ENCODE measurements around the gene C5orf46. TPM values are rescaled to one million over a fixed set of nuclear protein-coding genes. Genes with fewer than 3 reads are reported as not detected.
"Not testable (repeated sequence)": the region's sequence is repeated elsewhere in the genome, so short reads cannot be mapped to it uniquely, and the experiment has no call there.

C5orf46 gene
- polyA plus RNA-seq, 4 donors = not detected

GRCh38 chr5:147898875-147899401 lies 7.4 kb downstream of the C5orf46 start:
- DNase-seq (ENCODE audit: low read depth in 4 of 4, low spot score in 3 of 4) = no peak

DNA sequence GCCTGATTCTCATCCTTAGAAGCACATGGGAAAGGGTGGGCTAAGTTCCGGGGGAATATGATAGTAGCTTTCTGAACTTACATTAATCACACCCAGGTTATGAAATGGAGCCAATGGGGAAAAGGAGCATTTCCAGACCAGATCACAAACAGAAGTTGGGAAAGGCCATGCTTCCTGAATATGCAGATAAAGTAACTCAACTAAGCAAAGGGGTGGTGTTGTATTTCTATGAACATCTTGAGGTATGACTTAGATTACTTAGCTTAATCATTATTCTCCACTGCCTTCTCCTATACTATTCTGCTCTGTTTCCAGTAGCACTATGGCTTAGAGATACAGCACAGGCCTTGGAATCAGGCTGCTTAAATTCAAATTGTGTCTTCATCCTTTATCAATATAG lies 10.5 kb downstream of the C5orf46 start:
- DNase-seq (ENCODE audit: low read depth in 4 of 4, low spot score in 3 of 4) = no peak

DNA sequence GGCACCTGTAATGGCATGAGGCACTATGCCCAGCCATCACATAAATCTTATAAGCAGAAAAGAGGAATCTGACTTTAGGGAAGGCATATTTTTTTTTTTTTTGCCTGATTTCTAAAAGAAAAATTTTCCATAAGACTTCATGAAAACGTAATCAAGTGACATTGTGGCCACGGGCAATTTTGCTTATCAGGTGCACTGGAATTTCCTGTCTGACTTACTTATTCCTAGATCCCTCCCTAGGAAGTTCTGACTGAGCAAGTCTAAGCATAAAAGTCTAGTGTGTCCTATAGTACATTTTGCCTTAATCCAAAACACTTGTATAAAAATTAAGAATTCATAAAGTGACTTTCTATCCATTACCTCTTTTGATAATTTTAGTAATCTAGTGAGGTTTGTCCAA lies 12.5 kb downstream of the C5orf46 start:
- DNase-seq (ENCODE audit: low read depth in 4 of 4, low spot score in 3 of 4) = no peak

DNA sequence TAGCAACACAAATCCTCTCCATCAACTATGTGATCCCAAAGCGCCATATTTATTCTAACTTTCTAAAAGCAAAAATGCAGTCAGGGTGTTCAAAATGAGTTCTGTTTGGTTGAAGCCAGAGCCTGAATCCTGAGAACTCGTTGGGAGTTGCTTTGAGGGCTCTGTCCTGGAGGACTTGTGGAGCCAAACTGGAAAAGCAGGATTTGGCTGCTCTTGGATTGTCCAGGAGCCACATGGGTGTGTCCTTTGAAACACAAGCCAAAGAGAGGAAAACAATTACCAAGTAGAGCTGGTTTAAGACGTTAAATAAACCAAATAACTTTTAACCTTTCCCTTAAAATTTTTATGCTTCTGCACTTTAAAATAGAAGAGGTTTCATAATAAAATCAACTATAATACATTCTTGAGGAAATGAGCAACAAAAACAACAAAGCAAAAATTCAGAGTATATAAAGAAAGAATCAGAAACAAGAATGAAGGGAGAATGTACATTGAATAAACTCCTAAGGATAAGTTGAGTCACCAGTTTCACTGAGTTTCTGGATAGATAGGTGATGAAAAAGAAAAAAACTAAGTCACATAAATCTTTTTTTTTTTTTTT lies 13.5 kb downstream of the C5orf46 start:
- no peak for DNase-seq (ENCODE audit: low read depth in 4 of 4, low spot score in 3 of 4)

- no peak for DNase-seq (ENCODE audit: low read depth in 4 of 4, low spot score in 3 of 4)
Observed at GRCh38 chr5:147887930-147888329, 18.4 kb downstream of the C5orf46 start.

- DNase-seq (ENCODE audit: low read depth in 4 of 4, low spot score in 3 of 4) = no peak
Observed at GRCh38 chr5:147887026-147887627, 19.2 kb downstream of the C5orf46 start.

- no peak for DNase-seq (ENCODE audit: low read depth in 4 of 4, low spot score in 3 of 4)
Observed at GRCh38 chr5:147882586-147883313, 23.6 kb downstream of the C5orf46 start.

DNA sequence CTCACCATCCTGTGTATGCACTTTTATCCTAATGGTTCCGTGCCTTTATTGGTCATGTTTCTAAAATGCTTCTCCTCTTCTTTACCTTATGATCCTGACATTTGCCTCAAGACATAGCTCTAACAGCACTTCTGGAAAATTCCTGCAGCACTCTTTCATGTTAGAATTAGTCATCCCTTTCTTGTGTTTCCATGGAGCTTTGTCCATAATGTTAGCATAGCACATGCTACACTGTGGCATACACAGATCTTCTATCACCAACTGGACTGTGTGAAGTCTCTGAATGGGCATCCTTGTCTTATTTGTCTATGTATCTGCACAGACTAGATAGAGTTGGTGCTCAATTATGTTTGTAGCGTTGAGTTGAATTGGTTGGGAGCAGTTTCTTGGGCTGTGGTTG lies 25.9 kb downstream of the C5orf46 start:
- DNase-seq (ENCODE audit: low read depth in 4 of 4, low spot score in 3 of 4) = no peak

DNA sequence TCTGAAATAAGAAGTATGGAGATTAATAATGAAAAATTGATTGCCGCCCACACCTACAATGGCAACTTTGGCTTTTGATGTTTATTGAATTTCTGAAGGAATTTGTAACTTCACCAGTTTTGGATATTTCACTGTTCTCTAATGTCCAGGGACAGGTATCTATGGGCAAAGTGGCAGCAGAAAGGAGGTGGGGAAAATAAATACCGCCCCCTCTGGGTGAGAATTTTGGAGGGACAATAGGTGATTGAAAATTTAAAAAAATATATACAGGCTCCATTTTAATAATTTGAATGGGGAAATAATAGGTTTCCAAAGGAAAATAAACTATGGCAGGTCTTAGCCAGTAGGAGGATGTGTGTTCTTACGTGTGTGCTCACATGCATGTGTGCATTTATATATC lies 26.6 kb downstream of the C5orf46 start:
- no peak for DNase-seq (ENCODE audit: low read depth in 4 of 4, low spot score in 3 of 4)

GRCh38 chr5:147878066-147878759 lies 28.1 kb downstream of the C5orf46 start, which contains the start of gene SCGB3A2:
SCGB3A2 (plus strand) TSS chr5:147878711; CDS start chr5:147878804, 93 bp downstream.
- no peak for DNase-seq (ENCODE audit: low read depth in 4 of 4, low spot score in 3 of 4)

GRCh38 chr5:147876626-147877025 lies 29.7 kb downstream of the C5orf46 start:
- DNase-seq (ENCODE audit: low read depth in 4 of 4, low spot score in 3 of 4) = no peak

DNA sequence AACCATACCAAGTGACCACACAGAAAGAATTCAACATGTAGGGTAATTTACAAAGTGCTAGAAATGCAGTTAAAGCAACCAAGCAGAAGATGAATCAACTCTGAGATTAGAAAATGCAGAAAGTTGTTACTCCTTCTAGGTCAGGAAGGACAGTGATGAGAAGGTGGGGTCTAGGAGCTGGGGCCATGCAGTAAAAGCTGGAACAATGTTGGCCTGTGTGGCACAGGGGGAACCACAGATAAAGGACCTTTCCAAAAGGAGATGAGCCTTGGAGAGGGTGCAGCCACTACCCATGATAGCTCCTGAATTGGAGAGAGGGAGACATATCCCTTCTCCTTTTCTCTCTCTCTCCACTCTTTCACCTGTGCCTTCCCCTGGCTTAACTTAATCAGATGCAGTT lies 30.2 kb downstream of the C5orf46 start:
- DNase-seq (ENCODE audit: low read depth in 4 of 4, low spot score in 3 of 4) = no peak

DNA sequence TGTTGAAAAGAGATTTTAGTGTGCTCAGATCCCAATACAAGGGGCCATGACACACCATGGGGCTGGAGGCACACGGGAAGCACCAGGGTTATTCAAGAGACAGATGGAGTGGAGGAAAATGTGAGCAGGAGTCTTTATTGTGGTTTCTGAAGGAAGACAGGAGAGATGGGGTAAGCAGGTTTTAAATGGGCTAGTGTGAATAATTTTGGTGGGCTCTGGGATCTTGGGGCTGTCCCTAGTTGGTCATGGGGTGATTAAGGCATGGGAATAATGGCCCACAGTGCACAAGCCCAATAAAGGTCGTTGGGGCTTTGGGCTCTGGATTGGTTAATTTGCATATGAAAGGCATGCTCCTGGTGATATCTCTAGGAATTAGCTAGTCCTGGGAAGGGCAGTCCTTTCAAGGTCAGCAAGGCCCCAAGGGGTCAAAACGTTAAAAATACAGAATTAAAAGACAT lies 31.4 kb downstream of the C5orf46 start:
- DNase-seq (ENCODE audit: low read depth in 4 of 4, low spot score in 3 of 4) = no peak

DNA sequence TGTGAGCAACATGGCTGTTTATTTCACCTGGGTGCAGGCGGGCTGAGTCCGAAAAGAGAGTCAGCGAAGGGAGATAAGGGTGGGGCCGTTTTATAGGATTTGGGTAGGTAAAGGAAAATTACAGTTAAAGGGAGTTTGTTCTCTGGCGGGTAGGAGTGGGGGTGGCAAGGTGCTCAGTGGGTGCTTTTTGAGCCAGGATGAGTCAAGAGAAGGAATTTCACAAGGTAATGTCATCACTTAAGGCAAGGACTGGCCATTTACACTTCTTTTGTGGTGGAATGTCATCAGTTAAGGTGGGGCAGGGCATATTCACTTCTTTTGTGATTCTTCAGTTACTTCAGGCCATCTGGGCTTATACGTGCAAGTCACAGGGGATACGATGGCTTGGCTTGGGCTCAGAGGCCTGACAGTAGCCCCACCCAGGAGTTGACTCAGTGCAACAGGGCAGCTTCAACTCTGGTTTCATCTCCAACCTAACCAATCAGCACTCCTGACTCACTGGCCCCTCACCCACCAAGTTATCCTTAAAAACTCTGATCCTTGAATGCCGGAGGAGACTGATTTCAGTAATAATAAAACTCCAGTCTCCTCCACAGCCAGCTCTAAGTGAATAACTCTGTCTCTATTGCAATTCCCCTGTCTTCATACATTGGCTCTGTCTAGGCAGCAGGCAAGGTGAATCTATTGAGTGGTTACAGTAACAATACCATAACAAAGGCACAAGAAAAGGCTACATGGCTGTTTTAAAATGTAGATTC lies 32.0 kb downstream of the C5orf46 start:
- not testable (repeated sequence) for DNase-seq (ENCODE audit: low read depth in 4 of 4, low spot score in 3 of 4)

- DNase-seq (ENCODE audit: low read depth in 4 of 4, low spot score in 3 of 4) = not testable (repeated sequence)
Observed at GRCh38 chr5:147872744-147873435, 33.4 kb downstream of the C5orf46 start.

DNA sequence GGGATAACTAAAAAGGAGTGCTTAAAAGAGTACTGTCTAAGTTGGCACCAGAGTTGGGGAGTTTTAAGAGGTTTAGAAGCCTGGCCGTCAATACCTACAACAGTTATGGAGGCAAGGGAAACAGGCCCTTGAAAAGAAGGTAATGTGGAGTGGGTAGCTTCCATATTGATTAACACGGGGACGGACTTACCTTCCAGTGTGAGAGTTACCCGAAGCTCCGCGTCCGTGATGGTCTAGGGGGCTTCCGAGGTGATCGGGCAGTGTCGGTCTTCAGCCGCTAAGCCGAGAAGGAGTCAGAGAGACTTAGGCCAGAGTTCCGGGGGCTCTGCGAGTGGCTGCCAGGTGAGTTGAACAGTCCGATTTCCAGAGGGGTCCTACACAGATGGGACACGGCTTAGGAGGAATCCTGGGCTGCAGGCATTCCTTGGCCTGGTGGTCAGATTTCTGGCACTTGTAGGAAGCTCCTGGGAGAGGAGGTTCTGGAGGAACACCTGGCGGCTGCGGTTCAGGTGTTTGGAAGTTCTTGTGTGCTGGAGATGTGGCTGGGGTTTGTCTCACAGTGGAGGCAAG lies 34.3 kb downstream of the C5orf46 start:
- not testable (repeated sequence) for DNase-seq (ENCODE audit: low read depth in 4 of 4, low spot score in 3 of 4)

- not testable (repeated sequence) for DNase-seq (ENCODE audit: low read depth in 4 of 4, low spot score in 3 of 4)
Observed at GRCh38 chr5:147869892-147870291, 36.4 kb downstream of the C5orf46 start.

- DNase-seq (ENCODE audit: low read depth in 4 of 4, low spot score in 3 of 4) = no peak
Observed at GRCh38 chr5:147869112-147869511, 37.2 kb downstream of the C5orf46 start.

- DNase-seq (ENCODE audit: low read depth in 4 of 4, low spot score in 3 of 4) = peak in 1 of 4 donors; percentile 10
Observed at GRCh38 chr5:147863454-147864158, 42.7 kb downstream of the C5orf46 start.
